Measurements from ENCODE around the gene BRPF1.

DNA sequence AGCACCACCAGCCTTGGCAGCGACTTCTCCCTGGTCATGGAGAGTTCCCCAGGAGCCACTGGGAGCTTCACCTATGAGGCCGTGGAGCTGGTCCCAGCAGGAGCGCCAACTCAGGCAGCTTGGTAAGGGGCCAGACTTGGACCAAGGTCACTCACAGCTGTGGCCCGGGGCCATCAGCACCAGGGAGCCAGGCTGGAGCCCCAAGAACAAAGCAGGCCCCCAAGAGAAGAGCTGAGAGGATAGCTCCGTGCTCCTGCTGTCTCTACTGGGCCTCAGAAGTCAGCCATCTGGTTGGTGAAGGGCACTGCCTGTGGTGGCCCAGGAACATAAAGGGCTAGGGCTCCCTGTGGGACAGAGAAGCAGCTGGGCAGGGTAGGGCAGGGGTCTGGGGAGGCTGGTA, 42.6 kb upstream of the BRPF1 start:
- no peak for TF ChIP-seq CTCF (IDR thresholded peaks at IDR 0.05; ENCODE audit: poor library complexity)
- no peak for TF ChIP-seq EZH2 (IDR thresholded peaks at IDR 0.05; ENCODE audit: borderline replicate concordance)

Data from hepatocyte (in vitro differentiated cells).